Epidermal melanocyte (primary cell): ENCODE results near the gene AUTS2.

Experiments
- DNase-seq: peaks from one replicate; pipeline ENCODE4 v3.0.0; 2011; ENCODE audit warnings: low spot score; ENCODE audit not compliant: insufficient read length

The AUTS2 gene

DNA sequence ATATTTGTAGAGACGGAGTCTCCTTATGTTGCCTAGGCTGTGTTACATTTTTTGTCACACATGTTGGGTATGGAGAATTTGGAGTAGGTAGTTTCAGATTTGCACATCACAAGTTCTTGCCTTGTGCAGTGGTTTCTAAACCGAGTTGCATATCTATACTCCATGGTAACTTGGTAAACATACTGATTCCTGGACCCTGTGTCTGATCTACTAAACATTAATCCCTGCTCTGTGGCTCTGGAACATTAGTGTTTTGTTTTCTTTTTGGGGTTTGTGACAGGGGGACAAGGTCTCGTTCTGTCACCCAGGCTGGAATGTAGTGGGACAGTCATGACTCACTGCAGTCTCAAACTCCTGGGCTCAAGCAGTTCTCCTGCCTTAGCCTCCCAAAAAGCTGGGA lies 24.7 kb downstream of the AUTS2 start:
- no peak for DNase-seq

DNA sequence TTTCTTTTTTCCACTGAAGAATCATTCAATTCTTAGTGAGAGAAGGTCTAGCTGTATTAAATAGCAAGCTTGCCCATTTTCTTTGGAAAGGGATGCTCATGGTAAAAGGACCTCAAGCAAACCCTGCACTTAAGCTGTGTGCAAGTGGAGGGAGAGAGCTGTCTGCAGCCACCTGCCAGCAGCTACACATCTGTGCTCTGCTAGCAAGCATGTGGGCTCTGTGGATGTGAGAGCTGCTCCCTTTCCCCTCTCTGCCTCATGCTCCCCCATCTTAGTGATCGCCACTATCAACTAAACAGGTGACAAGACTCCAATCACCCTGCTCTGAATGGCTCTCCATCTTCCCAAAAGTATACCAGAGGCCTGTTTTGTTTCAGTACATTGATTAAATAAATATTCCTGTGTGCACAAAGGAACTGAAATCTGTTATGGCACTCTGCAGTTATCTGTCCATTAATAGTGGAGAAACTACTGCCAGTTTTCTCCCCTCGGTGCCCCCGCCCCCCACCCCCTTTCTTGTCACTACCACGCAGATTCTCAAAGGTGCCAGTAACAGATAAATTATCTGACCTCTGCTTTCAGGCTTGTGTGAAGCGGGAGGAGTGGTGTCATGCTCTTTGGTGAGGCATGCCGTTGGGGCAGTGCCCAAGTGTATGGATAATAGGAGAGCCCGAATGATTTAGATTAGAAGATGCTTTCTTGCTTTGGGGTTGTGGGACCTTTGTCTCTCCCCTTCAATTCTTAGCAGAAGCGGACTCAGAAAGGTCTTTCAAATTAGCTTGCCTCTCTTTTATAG lies 26.4 kb downstream of the AUTS2 start:
- DNase-seq, result no peak

DNA sequence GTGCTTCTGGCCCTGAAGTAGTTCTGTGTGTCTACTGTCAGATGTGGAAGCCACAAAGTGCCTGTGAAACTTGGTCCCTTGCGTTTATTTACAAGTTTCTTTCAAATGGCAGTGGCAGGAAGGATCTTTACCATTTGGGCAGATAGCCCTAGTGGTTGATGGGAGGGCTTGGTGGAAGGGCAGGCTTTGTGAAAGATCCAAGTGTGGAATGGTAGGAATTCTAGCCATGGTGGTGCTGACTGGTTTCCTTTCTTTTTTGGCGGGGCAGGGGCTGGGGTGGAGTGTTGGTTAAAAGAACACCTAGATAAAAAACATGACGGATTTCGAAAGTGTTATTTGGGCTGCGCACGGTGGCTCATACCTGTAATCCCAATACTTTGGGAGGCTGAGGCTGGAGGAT lies 27.0 kb downstream of the AUTS2 start:
- DNase-seq, result no peak

- no peak for DNase-seq
Observed at GRCh38 chr7:69625798-69626197, 27.5 kb downstream of the AUTS2 start.

GRCh38 chr7:69630292-69630691 lies 32.0 kb downstream of the AUTS2 start:
- peak; percentile 49 for DNase-seq

DNA sequence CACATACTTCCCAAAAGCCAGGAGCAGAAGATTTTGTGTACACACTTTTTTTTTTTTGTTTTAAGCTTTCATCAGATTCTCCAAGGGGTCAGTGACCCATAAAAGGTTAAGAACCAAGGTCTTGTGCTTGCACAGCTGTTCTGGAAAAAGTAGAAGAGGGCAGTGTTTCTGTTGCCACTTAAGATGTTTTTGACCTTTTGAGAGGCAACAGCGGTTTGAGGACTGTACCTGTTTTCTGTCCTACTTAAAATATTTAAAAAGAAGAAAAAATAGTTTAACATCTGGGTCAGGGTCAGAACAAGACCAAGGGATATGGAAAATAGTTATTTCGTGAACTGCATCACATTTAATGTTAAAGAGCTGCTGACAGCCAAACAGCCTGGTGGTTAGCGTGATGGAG lies 32.9 kb downstream of the AUTS2 start:
- DNase-seq, result no peak

GRCh38 chr7:69632280-69632679 lies 34.0 kb downstream of the AUTS2 start:
- no peak for DNase-seq

DNA sequence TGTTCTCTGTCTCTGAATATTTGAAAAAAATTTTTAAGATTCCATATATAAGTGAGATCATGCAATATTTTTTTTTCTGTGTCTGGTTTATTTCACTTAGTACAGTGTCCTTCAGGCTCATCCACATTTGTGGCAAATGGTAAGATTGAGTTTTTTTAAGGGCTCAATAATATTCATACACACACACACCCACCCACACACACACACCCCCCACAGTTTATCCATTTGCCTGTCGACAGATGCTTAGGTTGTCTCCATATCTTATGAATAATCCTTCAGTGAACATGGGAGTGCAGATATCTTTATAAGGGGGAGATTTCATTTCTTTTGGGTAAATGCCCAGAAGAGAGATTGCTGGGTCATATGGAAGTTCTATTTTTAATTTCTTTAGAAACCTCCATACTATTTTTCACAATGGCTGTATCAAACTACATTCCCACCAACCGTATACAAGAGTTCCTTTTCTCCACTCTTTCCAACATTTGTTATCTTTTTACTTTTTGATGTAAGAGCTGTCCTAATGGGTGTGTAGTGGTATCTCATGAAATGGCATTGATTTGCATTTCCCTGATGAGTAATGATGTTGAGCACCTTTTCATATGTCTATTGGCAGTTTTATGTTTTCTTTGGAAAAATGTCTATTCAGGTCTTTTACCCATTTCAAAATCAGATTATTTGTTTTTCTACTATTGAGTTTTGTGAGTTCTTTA lies 35.0 kb downstream of the AUTS2 start:
- no peak for DNase-seq

GRCh38 chr7:69635555-69636185 lies 37.4 kb downstream of the AUTS2 start:
- DNase-seq, result no peak

DNA sequence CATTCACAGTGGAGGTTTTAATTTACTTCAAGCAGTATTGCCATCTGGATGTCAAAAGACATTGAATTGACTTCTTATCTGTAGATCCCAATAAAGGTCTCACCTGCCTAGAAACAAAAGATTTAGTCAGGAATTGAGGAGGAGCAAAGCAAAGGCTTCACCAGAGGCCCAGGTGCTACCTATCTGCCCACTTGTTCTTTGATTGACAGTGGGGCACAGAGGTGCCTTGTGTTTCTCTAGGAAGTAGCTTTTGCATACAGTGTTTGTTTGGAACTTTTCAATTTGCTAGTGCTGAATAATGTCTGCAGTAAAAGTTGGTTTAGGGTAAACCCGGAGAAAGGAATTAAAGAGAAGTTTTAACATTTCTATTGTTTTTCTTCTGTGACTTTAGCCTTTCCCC lies 40.4 kb downstream of the AUTS2 start:
- DNase-seq, result no peak

GRCh38 chr7:69640216-69640615 lies 41.9 kb downstream of the AUTS2 start:
- no peak for DNase-seq

GRCh38 chr7:69640925-69641594 lies 42.8 kb downstream of the AUTS2 start:
- no peak for DNase-seq

- DNase-seq, result no peak
Observed at GRCh38 chr7:69643265-69643664, 45.0 kb downstream of the AUTS2 start.

- no peak for DNase-seq
Observed at GRCh38 chr7:69643708-69644445, 45.6 kb downstream of the AUTS2 start.

GRCh38 chr7:69645683-69646082 lies 47.4 kb downstream of the AUTS2 start:
- DNase-seq, result no peak

DNA sequence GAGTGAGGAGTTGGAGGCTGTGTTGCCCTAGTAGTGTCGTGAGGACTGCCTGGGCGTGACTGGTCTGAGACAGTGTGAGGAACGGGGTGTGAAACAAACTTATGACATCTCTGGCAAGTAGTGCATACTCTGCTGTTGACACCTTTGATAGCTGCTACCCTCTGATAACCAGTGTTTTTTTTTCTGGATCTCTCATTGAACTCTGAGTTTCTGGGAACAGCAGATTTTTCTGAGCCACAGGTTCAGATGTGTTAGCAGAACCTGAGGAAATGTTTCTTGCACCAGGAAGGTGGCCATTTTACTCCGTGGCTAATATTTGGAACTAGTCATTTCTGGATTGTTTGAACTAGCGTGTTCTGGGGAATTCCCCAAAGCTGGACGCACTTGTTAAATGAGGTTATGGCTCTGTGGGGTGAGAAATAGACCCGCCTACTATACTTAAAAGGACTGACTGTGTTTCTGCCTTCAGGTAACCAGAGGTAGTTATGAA lies 52.9 kb downstream of the AUTS2 start:
- no peak for DNase-seq

DNA sequence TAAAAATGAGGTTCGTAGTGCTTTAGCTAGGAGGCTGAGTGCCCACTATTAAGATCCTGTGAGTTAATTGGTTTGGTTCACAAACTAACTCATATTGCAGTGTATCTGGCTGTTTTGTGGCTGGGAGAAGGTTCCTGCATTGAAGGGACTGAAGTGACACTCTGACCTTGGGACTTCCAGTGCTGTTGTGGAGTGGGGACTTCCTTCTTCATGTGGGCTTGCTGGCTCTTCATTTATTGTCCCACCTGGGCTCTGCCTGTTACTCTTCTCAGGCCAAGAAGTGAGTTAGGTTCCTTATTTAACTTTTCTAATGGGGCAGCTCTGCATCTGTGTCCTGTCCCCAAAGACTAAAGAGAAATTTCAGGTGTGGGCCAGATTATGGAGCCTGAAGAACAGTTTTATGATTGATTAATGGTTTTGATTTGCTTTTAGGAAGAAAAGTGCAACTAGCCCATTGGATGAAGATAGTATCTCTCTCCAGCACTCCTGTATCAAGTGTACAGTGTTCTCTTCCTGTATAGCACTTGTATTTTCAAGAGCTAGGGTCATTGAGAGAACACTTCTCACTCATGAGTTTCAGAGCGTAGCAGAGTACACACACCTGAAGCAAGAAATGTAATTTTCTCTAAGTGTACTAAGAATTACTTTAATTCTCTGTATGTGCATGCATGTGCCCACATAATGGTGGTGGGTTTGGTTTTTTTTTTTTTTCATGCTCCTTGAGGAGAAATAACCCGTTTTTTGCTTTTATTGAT lies 54.8 kb downstream of the AUTS2 start:
- no peak for DNase-seq

DNA sequence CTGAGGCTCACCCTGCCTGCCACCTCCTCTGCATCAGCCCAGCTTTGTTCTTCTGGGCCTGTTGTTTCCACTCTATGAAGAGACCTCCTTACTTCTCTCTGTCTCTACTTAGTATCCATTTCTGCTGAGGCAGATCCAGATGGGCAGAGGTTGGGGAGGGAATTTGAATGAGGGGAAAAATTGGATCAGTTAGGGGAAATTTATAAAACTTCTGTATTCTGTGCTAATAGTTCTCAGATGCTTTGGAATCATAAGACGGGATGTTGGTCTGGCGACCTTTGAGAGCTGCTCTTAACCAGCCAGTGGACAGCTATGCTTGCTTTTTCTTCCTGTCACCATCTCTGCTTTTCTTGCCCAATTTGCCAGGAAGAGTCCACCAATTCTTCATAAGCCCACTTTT lies 55.5 kb downstream of the AUTS2 start:
- DNase-seq, result no peak

- DNase-seq, result no peak
Observed at GRCh38 chr7:69654381-69654780, 56.1 kb downstream of the AUTS2 start.
